ENCODE data around the gene SERTM2.

DNA sequence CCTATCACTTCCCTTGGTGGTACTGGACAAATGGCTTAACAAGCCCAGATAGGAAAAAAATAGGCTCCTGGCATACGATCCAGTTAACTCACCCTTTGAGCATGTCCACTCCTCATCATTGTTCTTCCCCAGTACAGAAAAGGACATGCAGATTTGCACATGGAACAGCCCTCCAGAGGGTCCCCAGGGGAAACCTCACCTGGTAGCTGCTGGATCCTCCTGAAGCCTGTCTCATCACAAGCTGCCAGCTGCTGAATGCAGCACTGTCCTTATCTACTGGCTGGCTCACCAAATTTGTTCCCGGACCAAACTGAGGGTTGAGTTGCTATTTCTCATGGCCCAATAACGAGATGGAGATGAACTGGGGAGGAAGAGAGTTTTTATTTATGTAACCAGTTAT is 49.4 kb downstream of the SERTM2 start:
- TF ChIP-seq, protein P1, sequence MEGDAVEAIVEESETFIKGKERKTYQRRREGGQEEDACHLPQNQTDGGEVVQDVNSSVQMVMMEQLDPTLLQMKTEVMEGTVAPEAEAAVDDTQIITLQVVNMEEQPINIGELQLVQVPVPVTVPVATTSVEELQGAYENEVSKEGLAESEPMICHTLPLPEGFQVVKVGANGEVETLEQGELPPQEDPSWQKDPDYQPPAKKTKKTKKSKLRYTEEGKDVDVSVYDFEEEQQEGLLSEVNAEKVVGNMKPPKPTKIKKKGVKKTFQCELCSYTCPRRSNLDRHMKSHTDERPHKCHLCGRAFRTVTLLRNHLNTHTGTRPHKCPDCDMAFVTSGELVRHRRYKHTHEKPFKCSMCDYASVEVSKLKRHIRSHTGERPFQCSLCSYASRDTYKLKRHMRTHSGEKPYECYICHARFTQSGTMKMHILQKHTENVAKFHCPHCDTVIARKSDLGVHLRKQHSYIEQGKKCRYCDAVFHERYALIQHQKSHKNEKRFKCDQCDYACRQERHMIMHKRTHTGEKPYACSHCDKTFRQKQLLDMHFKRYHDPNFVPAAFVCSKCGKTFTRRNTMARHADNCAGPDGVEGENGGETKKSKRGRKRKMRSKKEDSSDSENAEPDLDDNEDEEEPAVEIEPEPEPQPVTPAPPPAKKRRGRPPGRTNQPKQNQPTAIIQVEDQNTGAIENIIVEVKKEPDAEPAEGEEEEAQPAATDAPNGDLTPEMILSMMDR (IDR thresholded peaks at IDR 0.05; ENCODE audit: insufficient read depth, low read length, poor library complexity, severe bottlenecking) = no peak
- TF ChIP-seq EZH2phosphoT487 (conservative IDR thresholded peaks at IDR 0.05; ENCODE audit: low read length) = no peak
